KOPT-K1 (cell line): ENCODE results near the gene HBE1.
"Not testable (repeated sequence)": the region's sequence is repeated elsewhere in the genome, so short reads cannot be mapped to it uniquely, and the experiment has no call there.

Experiments
- H3K27ac ChIP-seq: fragments of 200-600 bp; sonication (generic); 2 replicates; pipeline ENCODE4 v1.5.1; 2016; ENCODE audit warnings: antibody characterized with exemption, mild to moderate bottlenecking, low read depth, low read length; ENCODE audit not compliant: poor library complexity, severe bottlenecking
- H3K36me3 ChIP-seq: fragments of 200-600 bp; sonication (generic); 2 replicates; pipeline ENCODE4 v1.5.1; 2017; ENCODE audit warnings: antibody characterized with exemption, mild to moderate bottlenecking, low read length, moderate library complexity; ENCODE audit not compliant: insufficient read depth
- H3K9me3 ChIP-seq: fragments of 200-600 bp; sonication (generic); 2 replicates; pipeline ENCODE4 v1.5.1; 2017; ENCODE audit warnings: antibody characterized with exemption, low read length, mild to moderate bottlenecking; ENCODE audit not compliant: insufficient read depth, poor library complexity, severe bottlenecking

Gene HBE1

GRCh38 chr11:5269715-5270147, at the start of gene HBE1:
Gene HBE1, minus strand, starts transcription at chr11:5269945. Its CDS starts 55 bp downstream, at chr11:5269890.
- no peaks in the 10 kb centered on the region for H3K9me3 ChIP-seq
- H3K36me3 ChIP-seq: no peaks in the 10 kb centered on the region
- no peak within 1 kb of the TSS for H3K27ac ChIP-seq

- H3K27ac ChIP-seq: no peak overlapping the region
- no peaks in the 10 kb centered on the region for H3K36me3 ChIP-seq
- H3K9me3 ChIP-seq: no peaks in the 10 kb centered on the region
Measured at GRCh38 chr11:5317292-5317691, 47.5 kb upstream of the HBE1 start.

- H3K36me3 ChIP-seq: not testable (repeated sequence)
Measured at GRCh38 chr11:5313326-5314023, 43.7 kb upstream of the HBE1 start.

GRCh38 chr11:5310423-5310822, 40.7 kb upstream of the HBE1 start:
- Histone ChIP-seq H3K27ac (no peak overlapping the region), H3K9me3 (no peaks in the 10 kb centered on the region)

More at GRCh38 chr11:5313326-5314023, 43.7 kb upstream of the HBE1 start:
- not testable (repeated sequence) for H3K9me3 ChIP-seq, H3K27ac ChIP-seq

GRCh38 chr11:5307256-5308019, 37.7 kb upstream of the HBE1 start:
- no peaks in the 10 kb centered on the region for H3K36me3 ChIP-seq
- H3K27ac ChIP-seq: no peak overlapping the region
- H3K9me3 ChIP-seq: no peaks in the 10 kb centered on the region

More at GRCh38 chr11:5310423-5310822, 40.7 kb upstream of the HBE1 start:
- no peaks in the 10 kb centered on the region for H3K36me3 ChIP-seq

- H3K27ac ChIP-seq: no peak overlapping the region
- no peaks in the 10 kb centered on the region for H3K36me3 ChIP-seq
- H3K9me3 ChIP-seq: no peaks in the 10 kb centered on the region
Measured at GRCh38 chr11:5304046-5304445, 34.3 kb upstream of the HBE1 start.

- H3K36me3 ChIP-seq: no peaks in the 10 kb centered on the region
- H3K9me3 ChIP-seq: no peaks in the 10 kb centered on the region
- no peak overlapping the region for H3K27ac ChIP-seq
Measured at GRCh38 chr11:5303626-5304025, 33.9 kb upstream of the HBE1 start.

- no peaks in the 10 kb centered on the region for H3K36me3 ChIP-seq
- H3K9me3 ChIP-seq: no peaks in the 10 kb centered on the region
- no peak within 1 kb of the TSS for H3K27ac ChIP-seq
Measured at GRCh38 chr11:5301846-5302245, 32.1 kb upstream of the HBE1 start, which contains the start of gene OR51B4. Gene OR51B4, minus strand, starts transcription at chr11:5301946. Its CDS starts 0 bp downstream, at chr11:5301946.

- H3K36me3 ChIP-seq: no peaks in the 10 kb centered on the region
- no peak overlapping the region for H3K27ac ChIP-seq
- no peaks in the 10 kb centered on the region for H3K9me3 ChIP-seq
Measured at GRCh38 chr11:5300251-5300650, 30.5 kb upstream of the HBE1 start.

GRCh38 chr11:5298451-5298850, 28.7 kb upstream of the HBE1 start:
- no peaks in the 10 kb centered on the region for H3K9me3 ChIP-seq
- H3K27ac ChIP-seq: no peak overlapping the region
- no peaks in the 10 kb centered on the region for H3K36me3 ChIP-seq

GRCh38 chr11:5297721-5298323, 28.1 kb upstream of the HBE1 start:
- Histone ChIP-seq H3K36me3 (no peaks in the 10 kb centered on the region), H3K27ac (no peak overlapping the region), H3K9me3 (no peaks in the 10 kb centered on the region)

- not testable (repeated sequence) for H3K9me3 ChIP-seq, H3K36me3 ChIP-seq, H3K27ac ChIP-seq
Measured at GRCh38 chr11:5294342-5294995, 24.7 kb upstream of the HBE1 start.

- Histone ChIP-seq H3K9me3 (no peaks in the 10 kb centered on the region), H3K27ac (no peak overlapping the region)
Measured at GRCh38 chr11:5293028-5293427, 23.3 kb upstream of the HBE1 start.

GRCh38 chr11:5291207-5291838, 21.6 kb upstream of the HBE1 start:
- no peak overlapping the region for H3K27ac ChIP-seq
- H3K36me3 ChIP-seq: no peaks in the 10 kb centered on the region
- no peaks in the 10 kb centered on the region for H3K9me3 ChIP-seq

More at GRCh38 chr11:5293028-5293427, 23.3 kb upstream of the HBE1 start:
- no peaks in the 10 kb centered on the region for H3K36me3 ChIP-seq
